PC-3 (cell line): ENCODE measurements around the gene SMPD4. TPM values are rescaled to one million over a fixed set of nuclear protein-coding genes. Genes with fewer than 3 reads are reported as not detected.
"Not testable (repeated sequence)": the region's sequence is repeated elsewhere in the genome, so short reads cannot be mapped to it uniquely, and the experiment has no call there.

Source experiments
- ATAC-seq: fragments of 200-7000 bp; cut with Tn5 transposase; 2 replicates; pipeline ENCODE4 v1.9.1; 2020; ENCODE audit warnings: mild to moderate bottlenecking, moderate library complexity
- BruUV-seq: library from RNA; stranded (reverse); fragments of 400-500 nt; replicated peaks from 2 replicates; lab custom pipeline; 2021; lab: Mats Ljungman, UMichigan
- CTCF ChIA-PET: fragments of 300-600 bp; sonication (Branson Sonifier 250); formaldehyde crosslinking; loops from one replicate; lab custom pipeline; 2022; ENCODE audit warnings: antibody characterized with exemption; lab: Charles Lee
- POLR2A ChIA-PET: fragments of 300-600 bp; sonication (Branson Sonifier 250); formaldehyde crosslinking; loops from one replicate; lab custom pipeline; 2022; ENCODE audit warnings: antibody characterized with exemption; ENCODE audit not compliant: unreplicated experiment; lab: Charles Lee
- DNase-seq: peaks from one replicate; pipeline ENCODE4 v3.0.0-alpha.2; 2015
- H2AFZ ChIP-seq: fragments of 300-600 bp; sonication (generic); 2 replicates; pipeline ENCODE4 v1.6.0; 2016; ENCODE audit warnings: antibody characterized with exemption, low read length
- H3F3A ChIP-seq: fragments of 300-600 bp; sonication (generic); one replicate; pipeline ENCODE4 v1.6.0; 2017; ENCODE audit warnings: antibody characterized with exemption, low read length, control low read depth, mild to moderate bottlenecking; ENCODE audit not compliant: unreplicated experiment
- H3K27ac ChIP-seq: fragments of 300-600 bp; sonication (generic); 2 replicates; pipeline ENCODE4 v1.5.1; 2016; ENCODE audit warnings: mild to moderate bottlenecking, low read length
- H3K27me3 ChIP-seq: fragments of 300-600 bp; sonication (generic); 2 replicates; pipeline ENCODE4 v1.6.1; 2016; ENCODE audit warnings: low read length, mixed read lengths
- H3K36me3 ChIP-seq: fragments of 300-600 bp; sonication (generic); 2 replicates; pipeline ENCODE4 v1.6.1; 2016; ENCODE audit warnings: low read depth, mixed run types, low read length, mixed read lengths
- H3K4me1 ChIP-seq: fragments of 300-600 bp; sonication (generic); 2 replicates; pipeline ENCODE4 v1.5.1; 2016; ENCODE audit warnings: low read length; ENCODE audit not compliant: insufficient read depth
- H3K4me2 ChIP-seq: fragments of 300-600 bp; sonication (generic); 2 replicates; pipeline ENCODE4 v1.6.0; 2016; ENCODE audit warnings: low read length
- H3K4me3 ChIP-seq: fragments of 300-600 bp; sonication (generic); 2 replicates; pipeline ENCODE4 v1.5.1; 2016; ENCODE audit warnings: mild to moderate bottlenecking, low read length, mixed read lengths
- H3K79me2 ChIP-seq: fragments of 300-600 bp; sonication (generic); 2 replicates; pipeline ENCODE4 v1.6.1; 2017; ENCODE audit warnings: low read length, mixed read lengths
- H3K9ac ChIP-seq: fragments of 300-600 bp; sonication (generic); 2 replicates; pipeline ENCODE4 v1.6.0; 2016; ENCODE audit warnings: mild to moderate bottlenecking, low read length
- H3K9me2 ChIP-seq: fragments of 300-600 bp; sonication (generic); replicated peaks from 2 replicates; pipeline ENCODE4 v1.6.1; 2016; ENCODE audit warnings: mixed run types, low read length, mixed read lengths
- H3K9me3 ChIP-seq: fragments of 300-600 bp; sonication (generic); 2 replicates; pipeline ENCODE4 v1.6.1; 2016; ENCODE audit warnings: low read length, mixed read lengths
- H4K20me1 ChIP-seq: fragments of 300-600 bp; sonication (generic); 2 replicates; pipeline ENCODE4 v1.6.1; 2016; ENCODE audit warnings: low read length, mixed read lengths
- intact Hi-C: fragments of 100-400 bp; cut with micrococcal nuclease; formaldehyde crosslinking; loops from 2 replicates; pipeline ENCODE4 v1.9.0; 2023
- total RNA-seq: library from RNA; depleted of rRNA; stranded (reverse); fragments of >200 nt; gene quantifications from 2 replicates; pipeline ENCODE4 v1.2.3, GENCODE V29; 2014

SMPD4 gene
- total RNA-seq, 1 experiment from 2014 or later, result 64.4 TPM

- H3K79me2 ChIP-seq, H3K9ac ChIP-seq, BruUV-seq, POLR2A ChIA-PET, intact Hi-C loops, ATAC-seq, H3K9me3 ChIP-seq, CTCF ChIA-PET, H4K20me1 ChIP-seq, H3K27ac ChIP-seq, H3K4me1 ChIP-seq, H3K9me2 ChIP-seq, H3K36me3 ChIP-seq, H2AFZ ChIP-seq, H3K4me2 ChIP-seq, H3K4me3 ChIP-seq, H3F3A ChIP-seq, H3K27me3 ChIP-seq, DNase-seq: not testable (repeated sequence)
Observed at GRCh38 chr2:130141645-130142370, 39.6 kb downstream of the SMPD4 start.

- DNase-seq, H3K4me3 ChIP-seq, H3F3A ChIP-seq, ATAC-seq, H3K4me1 ChIP-seq, CTCF ChIA-PET, H3K9me2 ChIP-seq, BruUV-seq, POLR2A ChIA-PET, H3K27me3 ChIP-seq, H3K79me2 ChIP-seq, H3K4me2 ChIP-seq, H3K27ac ChIP-seq, H3K9ac ChIP-seq, intact Hi-C loops, H4K20me1 ChIP-seq, H3K36me3 ChIP-seq, H2AFZ ChIP-seq, H3K9me3 ChIP-seq: not testable (repeated sequence)
Observed at GRCh38 chr2:130141002-130141401, 40.4 kb downstream of the SMPD4 start.

GRCh38 chr2:130140516-130140915 lies 40.9 kb downstream of the SMPD4 start:
- DNase-seq, H3K27ac ChIP-seq, BruUV-seq, POLR2A ChIA-PET, H3K4me1 ChIP-seq, H2AFZ ChIP-seq, H3K27me3 ChIP-seq, H3K36me3 ChIP-seq, CTCF ChIA-PET, H3K4me2 ChIP-seq, H3K9me2 ChIP-seq, H3K9me3 ChIP-seq, H3K4me3 ChIP-seq, H3F3A ChIP-seq, H4K20me1 ChIP-seq, H3K9ac ChIP-seq, intact Hi-C loops, ATAC-seq, H3K79me2 ChIP-seq: not testable (repeated sequence)

- CTCF ChIA-PET, H4K20me1 ChIP-seq, H3F3A ChIP-seq, H3K27me3 ChIP-seq, H3K36me3 ChIP-seq, POLR2A ChIA-PET, H3K4me3 ChIP-seq, intact Hi-C loops, H3K27ac ChIP-seq, BruUV-seq, H3K79me2 ChIP-seq, DNase-seq, H3K9me2 ChIP-seq, H3K4me1 ChIP-seq, H2AFZ ChIP-seq, H3K4me2 ChIP-seq, H3K9me3 ChIP-seq, ATAC-seq, H3K9ac ChIP-seq: not testable (repeated sequence)
Observed at GRCh38 chr2:130139331-130140280, 41.8 kb downstream of the SMPD4 start.

GRCh38 chr2:130138841-130139251 lies 42.6 kb downstream of the SMPD4 start:
- H3K9ac ChIP-seq, H3K4me2 ChIP-seq, H4K20me1 ChIP-seq, H3K27ac ChIP-seq, H3K9me3 ChIP-seq, H3K4me1 ChIP-seq, DNase-seq, H3K4me3 ChIP-seq, H3K9me2 ChIP-seq, ATAC-seq, H3K79me2 ChIP-seq, BruUV-seq, POLR2A ChIA-PET, CTCF ChIA-PET, intact Hi-C loops, H2AFZ ChIP-seq, H3K27me3 ChIP-seq, H3K36me3 ChIP-seq, H3F3A ChIP-seq: not testable (repeated sequence)

- H3K4me2 ChIP-seq, H3K27me3 ChIP-seq, H2AFZ ChIP-seq, H3K79me2 ChIP-seq, H3K9ac ChIP-seq, POLR2A ChIA-PET, BruUV-seq, CTCF ChIA-PET, H3K9me3 ChIP-seq, H4K20me1 ChIP-seq, intact Hi-C loops, H3K36me3 ChIP-seq, H3F3A ChIP-seq, H3K4me3 ChIP-seq, H3K4me1 ChIP-seq, ATAC-seq, H3K27ac ChIP-seq, H3K9me2 ChIP-seq, DNase-seq: not testable (repeated sequence)
Observed at GRCh38 chr2:130138326-130138725, 43.1 kb downstream of the SMPD4 start.
